ENCODE measurements around the gene ARHGAP44. TPM values are rescaled to one million over a fixed set of nuclear protein-coding genes. Genes with fewer than 3 reads are reported as not detected.

Gene ARHGAP44
- total RNA-seq, 2 experiments from 2014 or later, result 13.7 to 19.9 TPM

DNA sequence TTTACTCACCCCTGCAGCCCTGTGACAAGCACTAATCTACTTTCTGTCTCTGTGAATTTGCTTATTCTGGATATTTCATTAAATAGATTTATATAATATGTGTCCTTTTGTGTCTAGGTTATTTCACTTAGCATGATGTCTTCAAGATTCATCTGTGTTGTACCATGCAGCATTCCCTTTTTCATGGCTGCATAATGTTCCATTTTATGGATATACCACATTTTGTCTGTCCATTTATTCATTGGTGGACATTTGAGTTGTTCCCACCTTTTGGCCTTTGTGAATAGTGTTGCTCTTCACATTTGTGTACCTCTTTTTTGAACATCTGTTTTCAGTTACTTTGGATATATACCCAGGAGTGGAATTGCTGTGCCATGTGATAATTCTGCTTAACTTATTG is 118.2 kb downstream of the ARHGAP44 start:
- Histone ChIP-seq H3K79me2 (ENCODE audit: insufficient read depth, low read depth, low read length) (no peaks in the 10 kb centered on the region), H3K36me3 (ENCODE audit: insufficient read depth, low read length) (peaks cover 6% of the 10 kb centered on the region), H3K27ac (ENCODE audit: low read depth, low read length, poor library complexity, severe bottlenecking) (no peak overlapping the region), H2AFZ (ENCODE audit: low read length) (no peak overlapping the region), H3K4me2 (ENCODE audit: low read length) (no peak overlapping the region), H3K4me1 (ENCODE audit: insufficient read depth, low read length, poor library complexity, severe bottlenecking) (no peaks in the 10 kb centered on the region), H3K9me3 (ENCODE audit: low read length) (no peaks in the 10 kb centered on the region), H3K9me2 (ENCODE audit: insufficient read depth, low read length) (no peaks in the 10 kb centered on the region), H3K4me3 (ENCODE audit: low read depth, low read length, poor library complexity, severe bottlenecking) (no peak overlapping the region), H4K20me1 (ENCODE audit: insufficient read depth, low read length) (no peaks in the 10 kb centered on the region)
- POLR2A ChIA-PET, result no interaction called here
- intact Hi-C loops (cut with micrococcal nuclease; ENCODE audit: unreplicated experiment), result no loop called here
- CTCF ChIA-PET (ENCODE audit: unreplicated experiment), result no interaction called here
- BruUV-seq (replicated peaks), result no TSS peak
- no peak for TF ChIP-seq EZH2phosphoT487 (IDR thresholded peaks at IDR 0.05; ENCODE audit: borderline replicate concordance, low read depth, low read length)
- TF ChIP-seq, protein P1, sequence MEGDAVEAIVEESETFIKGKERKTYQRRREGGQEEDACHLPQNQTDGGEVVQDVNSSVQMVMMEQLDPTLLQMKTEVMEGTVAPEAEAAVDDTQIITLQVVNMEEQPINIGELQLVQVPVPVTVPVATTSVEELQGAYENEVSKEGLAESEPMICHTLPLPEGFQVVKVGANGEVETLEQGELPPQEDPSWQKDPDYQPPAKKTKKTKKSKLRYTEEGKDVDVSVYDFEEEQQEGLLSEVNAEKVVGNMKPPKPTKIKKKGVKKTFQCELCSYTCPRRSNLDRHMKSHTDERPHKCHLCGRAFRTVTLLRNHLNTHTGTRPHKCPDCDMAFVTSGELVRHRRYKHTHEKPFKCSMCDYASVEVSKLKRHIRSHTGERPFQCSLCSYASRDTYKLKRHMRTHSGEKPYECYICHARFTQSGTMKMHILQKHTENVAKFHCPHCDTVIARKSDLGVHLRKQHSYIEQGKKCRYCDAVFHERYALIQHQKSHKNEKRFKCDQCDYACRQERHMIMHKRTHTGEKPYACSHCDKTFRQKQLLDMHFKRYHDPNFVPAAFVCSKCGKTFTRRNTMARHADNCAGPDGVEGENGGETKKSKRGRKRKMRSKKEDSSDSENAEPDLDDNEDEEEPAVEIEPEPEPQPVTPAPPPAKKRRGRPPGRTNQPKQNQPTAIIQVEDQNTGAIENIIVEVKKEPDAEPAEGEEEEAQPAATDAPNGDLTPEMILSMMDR (conservative IDR thresholded peaks at IDR 0.05; ENCODE audit: low read length), result no peak
- no peak for DNase-seq (ENCODE audit: low spot score)

DNA sequence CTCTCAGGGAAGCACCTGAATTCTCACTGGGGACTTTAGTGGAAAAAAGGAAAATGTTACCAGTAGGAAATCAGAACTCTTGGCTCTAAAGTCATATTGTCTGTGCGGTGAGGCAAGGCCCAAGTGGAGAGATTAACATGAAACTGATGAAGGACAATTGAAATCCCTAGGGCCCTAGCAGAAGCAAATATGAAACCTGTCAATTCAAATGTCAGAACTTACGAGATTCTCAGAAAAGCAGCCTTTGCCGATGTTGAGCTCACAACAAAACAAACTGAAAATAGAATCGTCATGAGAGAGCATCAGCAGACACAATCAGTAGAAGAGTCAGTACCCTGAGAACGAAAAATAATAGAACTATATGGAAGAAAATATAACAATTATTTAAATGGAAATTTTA is 119.7 kb downstream of the ARHGAP44 start:
- no peak overlapping the region for H3K27ac ChIP-seq (ENCODE audit: low read depth, low read length, poor library complexity, severe bottlenecking)
- H3K9me3 ChIP-seq (ENCODE audit: low read length), result no peaks in the 10 kb centered on the region
- no TSS peak for BruUV-seq (replicated peaks)
- no peak overlapping the region for H2AFZ ChIP-seq (ENCODE audit: low read length)
- ChIA-PET POLR2A (no interaction called here), CTCF (ENCODE audit: unreplicated experiment) (no interaction called here)
- H4K20me1 ChIP-seq (ENCODE audit: insufficient read depth, low read length), result no peaks in the 10 kb centered on the region
- H3K4me1 ChIP-seq (ENCODE audit: insufficient read depth, low read length, poor library complexity, severe bottlenecking), result no peaks in the 10 kb centered on the region
- peaks cover 6% of the 10 kb centered on the region for H3K36me3 ChIP-seq (ENCODE audit: insufficient read depth, low read length)
- H3K9me2 ChIP-seq (ENCODE audit: insufficient read depth, low read length), result no peaks in the 10 kb centered on the region
- no peak for TF ChIP-seq EZH2phosphoT487 (IDR thresholded peaks at IDR 0.05; ENCODE audit: borderline replicate concordance, low read depth, low read length)
- TF ChIP-seq, protein P1 (conservative IDR thresholded peaks at IDR 0.05; ENCODE audit: low read length), result no peak
- intact Hi-C loops (cut with micrococcal nuclease; ENCODE audit: unreplicated experiment), result no loop called here
- H3K4me3 ChIP-seq (ENCODE audit: low read depth, low read length, poor library complexity, severe bottlenecking), result no peak overlapping the region
- no peak overlapping the region for H3K4me2 ChIP-seq (ENCODE audit: low read length)
- H3K79me2 ChIP-seq (ENCODE audit: insufficient read depth, low read depth, low read length), result no peaks in the 10 kb centered on the region
- DNase-seq (ENCODE audit: low spot score), result no peak

DNA sequence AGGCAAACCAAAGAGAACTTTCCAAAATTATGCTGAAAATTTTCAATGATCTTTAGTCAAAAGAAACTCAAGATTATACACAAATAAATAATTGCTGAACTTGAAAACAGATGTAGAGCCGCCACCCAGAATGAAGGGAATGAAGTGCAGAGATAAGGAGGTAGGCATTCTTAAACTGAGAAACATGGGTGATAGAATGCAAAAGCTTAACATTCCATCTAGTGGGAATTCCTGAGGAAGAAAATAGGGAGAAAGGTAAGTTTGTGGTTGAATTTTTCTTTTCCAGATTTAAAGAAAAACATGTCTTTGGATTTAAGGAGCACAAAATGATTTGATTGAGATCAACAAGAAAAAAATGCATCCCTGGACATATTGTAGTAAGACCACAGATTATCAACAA is 120.2 kb downstream of the ARHGAP44 start:
- TF ChIP-seq, protein P1 (conservative IDR thresholded peaks at IDR 0.05; ENCODE audit: low read length), result no peak
- no peak for TF ChIP-seq EZH2phosphoT487 (IDR thresholded peaks at IDR 0.05; ENCODE audit: borderline replicate concordance, low read depth, low read length)
- no peaks in the 10 kb centered on the region for H3K9me3 ChIP-seq (ENCODE audit: low read length)
- ChIA-PET POLR2A (no interaction called here), CTCF (ENCODE audit: unreplicated experiment) (no interaction called here)
- intact Hi-C loops (cut with micrococcal nuclease; ENCODE audit: unreplicated experiment), result no loop called here
- no peak overlapping the region for H3K4me3 ChIP-seq (ENCODE audit: low read depth, low read length, poor library complexity, severe bottlenecking)
- no peaks in the 10 kb centered on the region for H3K9me2 ChIP-seq (ENCODE audit: insufficient read depth, low read length)
- no peak overlapping the region for H3K4me2 ChIP-seq (ENCODE audit: low read length)
- BruUV-seq (replicated peaks), result no TSS peak
- H3K36me3 ChIP-seq (ENCODE audit: insufficient read depth, low read length), result peaks cover 6% of the 10 kb centered on the region
- no peaks in the 10 kb centered on the region for H4K20me1 ChIP-seq (ENCODE audit: insufficient read depth, low read length)
- no peaks in the 10 kb centered on the region for H3K4me1 ChIP-seq (ENCODE audit: insufficient read depth, low read length, poor library complexity, severe bottlenecking)
- H3K79me2 ChIP-seq (ENCODE audit: insufficient read depth, low read depth, low read length), result no peaks in the 10 kb centered on the region
- H2AFZ ChIP-seq (ENCODE audit: low read length), result no peak overlapping the region
- DNase-seq (ENCODE audit: low spot score), result no peak
- H3K27ac ChIP-seq (ENCODE audit: low read depth, low read length, poor library complexity, severe bottlenecking), result no peak overlapping the region

All from OCI-LY7 (cell line).